GM12801 (cell line): Measurements from ENCODE around the gene BET1.

Experiments
- CTCF ChIP-seq: IDR thresholded peaks from one replicate; pipeline ENCODE4 v1.5.1; 2011; ENCODE audit warnings: control low read depth; ENCODE audit not compliant: insufficient read length; ENCODE audit errors: extremely low read depth

The BET1 gene

DNA sequence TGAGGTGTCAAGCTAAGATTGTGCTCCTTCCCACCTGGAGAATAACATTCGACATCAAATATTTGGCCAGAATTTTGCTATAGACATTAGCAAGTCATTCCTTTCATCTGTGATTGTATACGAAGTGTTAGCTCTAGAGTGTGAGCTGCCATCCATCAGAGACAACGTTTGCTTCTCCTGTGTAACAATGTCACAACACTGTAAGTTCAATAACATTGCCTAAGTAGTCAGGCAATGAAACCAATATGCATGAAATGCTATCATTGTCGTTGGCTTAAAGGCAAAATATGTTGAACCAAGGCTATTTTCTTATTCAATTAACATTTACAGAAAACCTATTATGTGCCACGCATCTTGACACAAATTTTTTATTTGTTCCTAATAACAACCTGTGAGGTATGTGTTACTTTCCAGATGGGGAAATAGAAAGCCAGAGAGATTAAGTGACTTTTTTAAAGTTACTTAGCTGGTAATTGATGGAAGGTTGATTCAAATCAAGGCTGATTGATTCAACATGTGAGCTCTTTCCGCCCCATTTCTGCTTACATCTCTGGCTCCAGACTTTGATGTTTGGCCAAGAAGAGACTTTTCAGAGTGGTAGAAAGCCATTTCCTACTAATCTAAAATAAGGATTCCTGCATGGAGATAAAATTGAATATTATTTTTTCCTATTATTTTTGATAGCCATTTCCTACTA, 32.0 kb downstream of the BET1 start:
- no peak for TF ChIP-seq CTCF

- no peak for TF ChIP-seq CTCF
Measured at GRCh38 chr7:93968911-93969620, 35.1 kb downstream of the BET1 start.

GRCh38 chr7:93964813-93965212, 39.3 kb downstream of the BET1 start:
- TF ChIP-seq CTCF = no peak

GRCh38 chr7:93964262-93964661, 39.9 kb downstream of the BET1 start:
- no peak for TF ChIP-seq CTCF

- TF ChIP-seq CTCF = no peak
Measured at GRCh38 chr7:93960986-93961385, 43.2 kb downstream of the BET1 start.

DNA sequence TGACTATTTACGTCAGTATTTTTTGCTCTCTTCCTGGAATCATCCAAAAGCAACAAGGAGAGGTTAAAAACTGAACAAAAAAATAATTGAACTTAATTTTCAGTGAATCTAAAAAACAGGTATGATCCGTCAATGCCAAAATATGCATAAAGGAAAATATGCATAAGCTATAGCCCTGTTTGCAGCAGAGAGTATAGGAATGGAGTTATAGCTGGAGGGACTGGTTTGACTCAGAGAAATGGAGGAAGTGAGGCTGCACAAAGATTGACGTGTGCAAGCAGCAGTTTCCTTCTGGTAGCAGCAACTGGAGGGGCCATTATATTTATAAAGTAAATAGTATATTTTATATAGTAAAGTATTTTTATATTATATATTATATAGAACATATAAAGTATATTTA, 45.5 kb downstream of the BET1 start:
- TF ChIP-seq CTCF = no peak

DNA sequence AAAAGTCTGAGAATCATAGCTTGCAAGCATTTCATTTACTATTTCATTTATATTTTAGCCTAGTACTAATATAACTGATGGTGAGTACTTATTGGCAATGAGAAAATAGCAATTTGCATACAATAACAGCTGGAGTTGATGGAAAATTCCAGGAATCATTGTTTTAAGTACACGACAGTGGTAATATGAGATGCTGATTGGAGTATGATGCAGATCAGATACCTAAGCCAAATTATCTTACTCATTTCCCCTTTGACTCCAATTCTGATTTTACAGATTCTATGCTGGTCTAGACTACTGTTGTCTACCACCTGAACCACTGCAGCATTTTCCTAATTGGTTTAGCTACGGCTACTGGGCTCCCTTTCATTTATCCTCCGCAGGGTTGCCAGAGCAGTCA, 45.9 kb downstream of the BET1 start:
- no peak for TF ChIP-seq CTCF
